Activated gamma-delta T cell (primary cell): ENCODE measurements around the gene HSPB9.
A peak's percentile ranks its signal among the peaks of the same experiment; 100 is the strongest.
"Not testable (repeated sequence)": the region's sequence is repeated elsewhere in the genome, so short reads cannot be mapped to it uniquely, and the experiment has no call there.

ENCODE experiments used
- DNase-seq: peaks from one replicate; lab custom pipeline; 2025; lab: John Stamatoyannopoulos, UW

Gene HSPB9

DNA sequence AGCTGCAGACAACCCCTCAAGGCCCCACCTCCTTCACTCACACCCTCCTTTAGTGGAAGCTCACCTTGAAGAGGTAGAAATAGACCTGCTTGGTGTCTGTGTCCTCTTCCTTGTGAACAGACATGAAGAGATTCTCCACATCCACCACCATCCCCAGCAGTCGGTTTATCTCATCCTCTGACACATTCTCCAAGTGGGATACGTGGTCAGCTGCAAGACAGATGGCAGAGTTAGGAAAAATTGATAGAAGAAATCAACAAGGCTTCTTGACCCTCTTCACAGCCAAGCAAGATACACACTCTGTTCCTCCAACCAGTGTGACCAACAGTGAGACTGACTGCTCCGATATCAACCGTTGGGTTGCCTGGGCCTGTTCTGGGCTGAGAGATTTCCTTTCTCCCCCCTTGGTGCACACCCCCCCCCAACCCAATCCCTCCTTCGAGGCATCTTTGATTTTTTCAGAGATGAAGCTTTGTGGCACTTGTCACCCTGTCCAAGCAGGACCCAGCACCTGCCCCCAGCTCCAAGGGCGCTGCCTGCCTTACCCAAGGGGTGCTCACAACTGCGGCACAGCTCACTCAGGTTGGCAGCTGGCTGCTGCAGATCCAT lies 2.3 kb upstream of the HSPB9 start:
- no peak for DNase-seq

DNA sequence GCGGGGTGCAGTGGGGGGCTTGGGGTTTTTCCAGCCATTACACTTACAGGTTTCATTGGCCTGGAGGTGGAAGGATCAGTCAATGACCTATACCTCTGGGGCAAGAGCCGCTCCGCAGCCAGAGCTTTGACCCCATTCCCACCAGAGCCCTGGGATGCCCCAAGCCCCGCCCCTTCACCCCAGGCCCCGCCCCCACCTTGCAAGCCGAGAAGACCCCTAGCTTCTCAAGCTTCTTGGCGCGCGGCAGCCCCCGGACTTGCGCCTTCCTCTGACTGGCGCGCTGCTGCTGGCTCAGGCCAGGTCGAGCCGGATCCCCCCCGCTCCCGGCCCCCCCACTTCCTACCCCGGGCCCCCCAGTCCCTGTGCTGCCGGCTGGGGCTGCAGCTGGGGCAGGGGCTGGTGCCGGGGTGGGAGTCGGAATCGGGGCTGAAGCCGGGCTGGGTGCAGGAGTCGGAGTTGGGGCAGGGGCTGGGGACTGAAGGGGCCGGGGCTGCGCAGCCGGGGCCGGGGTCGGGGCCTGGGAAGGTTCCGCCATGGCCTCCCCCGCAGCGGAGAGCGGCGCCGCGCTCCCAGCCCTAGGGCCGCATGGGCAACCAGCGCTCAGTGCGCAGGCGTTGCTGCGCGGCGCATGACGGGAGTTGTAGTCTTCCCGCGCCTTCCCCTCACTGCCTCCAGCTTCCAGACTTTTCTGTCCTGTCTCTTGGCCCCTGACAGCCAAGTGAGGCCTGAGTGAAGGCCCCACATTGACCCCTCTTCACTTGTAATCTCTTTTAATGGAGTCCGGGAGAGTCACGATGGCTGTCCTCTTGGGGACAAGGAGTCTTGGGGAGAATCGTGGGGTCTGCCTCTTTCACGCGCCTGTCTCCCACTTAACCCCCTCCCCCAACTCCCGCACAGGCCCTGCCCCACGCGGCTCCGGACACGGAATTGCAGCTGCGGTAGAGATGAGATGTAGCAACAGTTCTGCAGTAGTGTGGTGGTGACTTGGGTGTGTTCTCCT lies 1.5 kb upstream of the HSPB9 start, which contains the start of gene KAT2A:
KAT2A (minus strand) TSS at position 598 of the 1,000 bp plus-strand sequence; CDS start at position 535, 63 bp downstream.
- peak; percentile 61 for DNase-seq

DNA sequence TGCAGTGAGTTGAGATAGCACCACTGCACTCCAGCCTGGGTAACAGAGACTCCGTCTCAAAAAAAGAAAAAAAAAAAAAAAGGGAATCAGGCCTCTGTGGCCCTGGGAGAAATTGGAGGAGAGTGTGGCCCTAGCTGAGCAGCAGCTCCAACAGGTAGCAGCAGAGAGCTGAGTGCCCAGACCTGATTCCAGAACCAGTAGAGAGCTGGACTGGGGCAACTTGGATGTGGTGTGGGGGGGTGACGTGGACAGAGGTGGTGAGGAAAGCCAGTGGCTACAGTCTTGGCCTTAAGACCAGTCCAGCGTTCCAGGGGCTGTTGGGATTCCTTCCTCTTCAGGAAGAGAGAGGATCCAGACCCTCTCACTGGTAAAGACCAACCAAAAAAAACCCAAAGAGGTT lies 1.7 kb downstream of the HSPB9 start:
- no peak for DNase-seq

GRCh38 chr17:42125565-42125964 lies 3.0 kb downstream of the HSPB9 start:
- no peak for DNase-seq

GRCh38 chr17:42126836-42127235 lies 4.2 kb downstream of the HSPB9 start:
- no peak for DNase-seq

GRCh38 chr17:42127414-42127813 lies 4.8 kb downstream of the HSPB9 start:
- no peak for DNase-seq

- no peak for DNase-seq
Observed at GRCh38 chr17:42129109-42129837, 6.7 kb downstream of the HSPB9 start.

- no peak for DNase-seq
Observed at GRCh38 chr17:42130310-42130936, 7.8 kb downstream of the HSPB9 start.

DNA sequence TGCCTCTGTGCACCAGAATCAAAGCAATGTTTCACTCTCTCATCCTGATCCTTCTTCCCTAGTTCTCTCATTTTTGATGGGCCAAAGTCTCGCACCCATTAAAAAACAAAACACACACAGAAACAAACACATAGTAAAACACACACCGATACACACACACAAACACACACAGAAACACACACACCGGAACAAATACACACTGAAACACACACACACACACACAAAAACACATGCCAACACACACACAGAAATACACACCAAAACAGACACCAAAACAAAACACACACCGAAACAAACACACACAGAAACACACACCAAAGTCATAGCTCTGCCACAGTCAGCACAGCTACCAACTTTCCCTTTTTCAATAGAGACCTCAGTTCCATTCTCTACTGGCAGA lies 8.6 kb downstream of the HSPB9 start:
- DNase-seq, result no peak

DNA sequence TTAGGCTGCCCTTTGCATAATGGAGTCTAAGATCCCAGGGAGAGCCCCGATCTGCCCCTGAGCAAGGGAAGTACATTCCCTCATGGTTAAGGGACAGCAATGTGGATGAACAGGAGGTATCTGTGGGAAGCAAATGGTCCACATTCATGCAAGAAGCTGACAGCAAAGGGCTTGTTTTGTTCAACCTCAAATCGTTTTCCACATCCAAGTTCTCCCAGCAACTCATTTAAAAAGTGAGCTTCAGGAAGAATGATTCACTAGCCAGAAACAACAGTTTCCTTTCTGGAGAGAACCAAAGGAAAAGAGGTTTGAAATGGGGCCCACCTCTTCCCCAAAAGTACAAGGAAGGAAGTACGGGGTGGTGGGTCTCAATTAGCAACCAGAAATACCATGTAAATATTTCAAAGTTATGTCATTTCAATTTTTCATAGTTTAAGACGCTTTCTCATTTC lies 9.4 kb downstream of the HSPB9 start:
- DNase-seq, result no peak

- DNase-seq, result no peak
Observed at GRCh38 chr17:42132941-42133340, 10.3 kb downstream of the HSPB9 start.

DNA sequence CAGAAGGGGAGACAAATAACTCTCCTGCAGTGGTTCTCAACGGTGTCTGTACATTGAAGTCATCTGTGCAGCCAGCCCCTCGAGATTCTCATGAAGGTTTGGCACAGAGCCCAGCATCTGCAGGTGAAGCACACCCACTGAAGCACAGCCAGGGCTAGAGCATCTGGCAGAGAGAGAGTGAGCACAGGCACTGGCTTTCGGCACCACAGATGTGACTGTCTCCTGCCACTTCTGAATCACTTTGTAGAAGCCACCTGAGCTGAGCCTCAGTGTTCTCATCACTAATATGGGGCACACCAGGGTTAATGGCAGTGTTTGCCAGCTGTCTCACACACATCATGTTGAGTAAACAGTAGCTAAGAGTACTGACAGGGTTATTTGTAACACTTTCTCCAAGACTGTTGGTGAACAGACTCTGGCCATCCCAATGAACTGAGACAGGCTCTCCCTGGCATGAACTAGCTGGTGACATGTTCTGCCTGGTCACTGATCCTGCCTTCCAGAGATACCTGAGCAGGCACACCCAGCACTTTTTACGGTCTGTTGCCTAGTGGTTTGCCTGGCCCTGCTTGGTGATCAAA lies 10.9 kb downstream of the HSPB9 start:
- DNase-seq, result no peak

GRCh38 chr17:42135151-42135550 lies 12.5 kb downstream of the HSPB9 start:
- DNase-seq, result no peak

- no peak for DNase-seq
Observed at GRCh38 chr17:42135664-42136653, 13.4 kb downstream of the HSPB9 start.

DNA sequence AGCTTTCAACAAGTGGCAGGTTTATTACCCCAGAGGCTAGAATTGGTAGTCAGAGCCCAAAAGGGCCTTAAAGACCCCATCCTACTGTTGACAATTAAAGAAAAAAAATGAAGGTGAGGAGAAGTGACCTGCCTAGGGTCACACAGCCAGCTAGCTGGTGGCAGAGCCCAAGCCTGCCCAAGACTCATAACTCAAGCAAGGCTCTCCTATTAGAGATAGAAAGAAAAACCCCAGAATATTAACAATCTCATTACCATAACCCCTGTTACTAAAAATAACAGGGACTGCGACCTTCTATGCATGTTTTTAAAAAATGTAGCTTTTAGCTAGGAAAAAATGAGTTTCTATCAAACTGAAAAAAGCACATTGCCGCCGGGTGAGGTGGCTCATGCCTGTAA lies 14.0 kb downstream of the HSPB9 start:
- DNase-seq, result no peak

DNA sequence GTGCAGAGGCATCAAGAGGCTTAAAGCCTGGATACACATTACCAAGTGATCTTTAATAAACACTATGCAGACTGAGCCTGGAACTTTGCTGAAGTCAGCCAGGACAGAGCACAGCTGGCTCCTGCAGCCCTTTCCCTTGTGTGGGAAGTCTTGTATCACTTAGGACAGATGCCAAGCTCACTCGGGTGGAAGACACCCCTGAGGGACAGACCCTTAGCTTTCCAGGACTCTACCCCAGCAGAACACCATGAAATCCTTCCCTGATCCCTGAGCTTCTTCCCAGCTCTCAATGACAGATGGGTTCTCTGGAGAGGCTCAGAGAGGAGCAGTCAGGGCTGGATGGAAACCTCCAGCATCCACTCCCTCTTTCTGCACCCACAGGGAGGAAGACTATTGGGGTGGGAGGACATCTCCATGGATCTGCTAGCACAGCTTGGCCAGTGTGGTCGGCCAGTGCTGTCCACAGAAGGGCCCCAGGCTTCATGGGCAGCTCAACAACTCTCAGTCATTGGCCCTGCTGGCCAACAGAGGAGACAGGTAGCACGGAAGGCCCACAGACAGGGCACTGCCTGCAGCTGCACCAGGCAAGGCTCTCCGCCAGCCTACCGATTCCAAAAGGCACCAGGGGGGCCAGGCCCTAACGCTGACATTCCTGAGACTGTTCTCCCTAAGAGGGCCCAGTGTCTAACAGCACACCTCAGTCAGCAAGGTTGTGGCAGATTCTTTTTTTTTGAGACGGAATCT lies 16.3 kb downstream of the HSPB9 start:
- no peak for DNase-seq

DNA sequence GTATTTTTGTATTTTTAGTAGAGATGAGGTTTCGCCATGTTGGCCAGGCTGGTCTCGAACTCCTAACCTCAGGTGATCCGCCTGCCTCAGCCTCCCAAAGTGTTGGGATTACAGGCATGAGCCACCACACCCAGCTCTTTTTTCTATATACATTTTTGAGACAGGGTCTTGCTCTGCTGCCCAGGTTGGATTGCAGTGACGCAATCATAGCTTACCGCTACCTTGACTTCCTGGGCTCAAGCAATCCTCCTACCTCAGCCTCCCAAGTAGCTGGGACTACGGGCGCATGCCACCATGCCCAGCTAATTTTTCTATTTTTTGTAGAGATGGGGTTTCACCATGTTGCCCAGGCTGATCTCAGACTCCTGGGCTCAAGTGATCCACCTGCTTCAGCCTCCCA lies 18.1 kb downstream of the HSPB9 start:
- not testable (repeated sequence) for DNase-seq

DNA sequence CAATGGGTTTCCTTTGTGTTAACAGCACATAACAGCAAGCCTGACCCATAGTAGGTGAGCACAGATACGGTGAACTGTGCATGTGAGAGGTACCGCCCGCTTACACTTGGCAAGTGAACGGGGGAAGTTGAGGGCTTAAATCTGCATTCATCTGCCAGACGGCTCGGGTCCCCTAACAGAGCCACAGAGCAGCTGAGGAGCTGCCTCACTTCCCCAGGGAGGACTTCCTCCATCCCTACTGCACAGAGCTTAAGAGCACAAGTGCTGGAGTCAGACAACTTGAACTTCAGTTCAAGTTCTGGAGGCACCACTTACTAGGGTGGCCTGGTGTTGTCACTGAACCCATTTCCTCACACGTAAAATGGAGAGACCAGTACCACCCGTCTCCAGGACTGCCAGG lies 18.8 kb downstream of the HSPB9 start:
- DNase-seq, result no peak

DNA sequence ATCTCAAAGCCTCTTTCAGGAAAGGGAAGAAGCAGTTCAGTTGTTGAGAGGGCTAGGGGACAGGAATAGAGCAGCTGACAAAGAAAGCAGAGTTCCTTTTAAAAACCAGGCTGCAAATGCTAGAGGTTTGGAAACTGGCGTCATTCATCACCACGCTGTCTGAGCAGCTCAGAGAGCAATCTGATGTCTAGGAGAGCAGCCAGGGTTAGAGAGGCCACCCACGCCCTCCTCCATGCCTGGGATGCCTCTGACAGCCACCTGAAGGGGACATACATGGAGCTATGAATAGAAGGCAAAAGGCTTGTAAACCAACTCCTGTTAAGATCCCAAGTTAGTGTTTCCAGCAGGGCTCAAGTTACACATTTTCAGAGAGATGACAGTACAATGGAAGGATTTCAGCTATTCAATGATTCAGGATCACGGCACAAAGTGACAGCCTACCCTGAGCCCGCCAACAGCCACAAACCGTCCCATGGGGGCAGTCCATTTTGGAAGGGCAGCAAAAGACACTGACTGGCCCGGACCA lies 19.8 kb downstream of the HSPB9 start:
- DNase-seq, result no peak
